ENCODE results near the gene MXRA7. TPM values are rescaled to one million over a fixed set of nuclear protein-coding genes. Genes with fewer than 3 reads are reported as not detected.

Gene MXRA7
- total RNA-seq, 4 donors from 2014 or later = 31.0 to 633 (median 52.5) TPM

DNA sequence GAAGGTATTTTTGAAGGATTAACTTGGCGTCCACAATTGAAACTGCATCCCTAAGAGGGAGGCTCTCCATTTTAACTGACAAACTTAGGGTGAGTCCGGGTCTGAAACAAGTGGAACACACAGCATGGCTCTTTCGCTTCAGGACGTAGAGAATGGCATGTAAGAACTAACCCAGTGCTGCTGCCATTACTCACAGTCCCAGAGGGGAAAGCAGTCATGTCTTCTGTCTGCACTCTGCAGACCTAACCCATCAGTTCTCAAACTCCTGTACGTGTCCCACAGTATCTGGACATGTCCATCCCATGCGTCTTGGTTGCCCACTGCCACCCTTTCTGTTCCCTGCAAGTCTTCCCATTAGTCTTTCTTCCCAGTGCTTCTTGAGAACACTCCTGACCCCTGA lies 67.8 kb downstream of the MXRA7 start:
- WGBS, 2 donors (ENCODE audit: low coverage in 1 of 2) = 34 to 53% methylated on average over 6 of the region's 6 CpGs
- no peaks in the 10 kb centered on the region for H3K9me3 ChIP-seq
- peaks cover 0 to 38% (median 17%) of the 10 kb centered on the region in 4 donors for H3K4me1 ChIP-seq
- no peaks in the 10 kb centered on the region for H3K36me3 ChIP-seq
- TF ChIP-seq EP300 (IDR thresholded peaks at IDR 0.05; ENCODE audit: low read depth) (no peak), POLR2AphosphoS5 (IDR thresholded peaks at IDR 0.05) (no peak), POLR2A (IDR thresholded peaks at IDR 0.05) (no peak)
- TF ChIP-seq, protein P1, sequence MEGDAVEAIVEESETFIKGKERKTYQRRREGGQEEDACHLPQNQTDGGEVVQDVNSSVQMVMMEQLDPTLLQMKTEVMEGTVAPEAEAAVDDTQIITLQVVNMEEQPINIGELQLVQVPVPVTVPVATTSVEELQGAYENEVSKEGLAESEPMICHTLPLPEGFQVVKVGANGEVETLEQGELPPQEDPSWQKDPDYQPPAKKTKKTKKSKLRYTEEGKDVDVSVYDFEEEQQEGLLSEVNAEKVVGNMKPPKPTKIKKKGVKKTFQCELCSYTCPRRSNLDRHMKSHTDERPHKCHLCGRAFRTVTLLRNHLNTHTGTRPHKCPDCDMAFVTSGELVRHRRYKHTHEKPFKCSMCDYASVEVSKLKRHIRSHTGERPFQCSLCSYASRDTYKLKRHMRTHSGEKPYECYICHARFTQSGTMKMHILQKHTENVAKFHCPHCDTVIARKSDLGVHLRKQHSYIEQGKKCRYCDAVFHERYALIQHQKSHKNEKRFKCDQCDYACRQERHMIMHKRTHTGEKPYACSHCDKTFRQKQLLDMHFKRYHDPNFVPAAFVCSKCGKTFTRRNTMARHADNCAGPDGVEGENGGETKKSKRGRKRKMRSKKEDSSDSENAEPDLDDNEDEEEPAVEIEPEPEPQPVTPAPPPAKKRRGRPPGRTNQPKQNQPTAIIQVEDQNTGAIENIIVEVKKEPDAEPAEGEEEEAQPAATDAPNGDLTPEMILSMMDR (IDR thresholded peaks at IDR 0.05) = no peak
- in situ Hi-C loops (cut with MboI; ENCODE audit: low pct_ligation_motif_present in 1 of 4, low pct_unique_long_range_greater_than_20kb in 1 of 4, low sequenced_read_pairs in 3 of 4) = no loop called here
- intact Hi-C loops (cut with DNase I; ENCODE audit: low total_unique reads) = no loop called here
- H3K4me3 ChIP-seq = peak overlapping the region; percentile 7 to 50 (median 48)
- no peak for DNase-seq
- H3K27me3 ChIP-seq = no peaks in the 10 kb centered on the region
- H3K27ac ChIP-seq = peak overlapping the region; percentile 82 to 90 (median 86)

DNA sequence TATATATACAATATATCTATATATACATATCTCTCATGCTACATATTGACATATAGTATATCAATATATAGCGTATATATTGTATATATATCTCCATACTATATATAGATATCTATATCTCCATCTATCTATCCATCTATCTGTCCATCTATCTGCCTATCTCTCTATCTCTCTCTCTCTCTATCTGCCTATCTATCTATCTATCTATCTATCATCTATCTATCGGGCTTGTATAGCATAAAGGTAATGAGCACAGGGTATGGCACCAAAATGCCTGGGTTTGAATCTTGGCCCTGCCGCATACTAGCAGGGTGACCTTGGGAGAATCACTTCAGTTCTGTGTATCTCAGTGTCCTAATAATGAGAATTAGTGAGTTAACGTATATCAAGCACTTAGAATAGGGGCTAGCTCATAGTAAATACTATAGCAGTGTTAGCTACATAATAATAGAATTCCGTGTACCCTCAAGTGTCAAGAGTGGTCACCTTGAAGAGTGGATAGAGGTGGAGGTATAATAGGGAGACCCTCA lies 68.7 kb downstream of the MXRA7 start:
- TF ChIP-seq POLR2A (IDR thresholded peaks at IDR 0.05) = no peak
- TF ChIP-seq EP300 (IDR thresholded peaks at IDR 0.05; ENCODE audit: low read depth) = no peak
- TF ChIP-seq, protein P1 (IDR thresholded peaks at IDR 0.05) = no peak
- no peak for TF ChIP-seq POLR2AphosphoS5 (IDR thresholded peaks at IDR 0.05)
- in situ Hi-C loops (cut with MboI; ENCODE audit: low pct_ligation_motif_present in 1 of 4, low pct_unique_long_range_greater_than_20kb in 1 of 4, low sequenced_read_pairs in 3 of 4) = no loop called here
- peak overlapping the region; percentile 82 to 90 (median 86) for H3K27ac ChIP-seq
- H3K36me3 ChIP-seq = no peaks in the 10 kb centered on the region
- H3K27me3 ChIP-seq = no peaks in the 10 kb centered on the region
- no peaks in the 10 kb centered on the region for H3K9me3 ChIP-seq
- no peak for DNase-seq
- peaks cover 0 to 42% (median 17%) of the 10 kb centered on the region in 4 donors for H3K4me1 ChIP-seq
- intact Hi-C loops (cut with DNase I; ENCODE audit: low total_unique reads) = no loop called here
- 51 to 58% methylated on average over 5 of the region's 5 CpGs for WGBS, 2 donors (ENCODE audit: low coverage in 1 of 2)
- H3K4me3 ChIP-seq = peak overlapping the region in 3 of 4 donors; percentile 47 to 50 (median 48)

DNA sequence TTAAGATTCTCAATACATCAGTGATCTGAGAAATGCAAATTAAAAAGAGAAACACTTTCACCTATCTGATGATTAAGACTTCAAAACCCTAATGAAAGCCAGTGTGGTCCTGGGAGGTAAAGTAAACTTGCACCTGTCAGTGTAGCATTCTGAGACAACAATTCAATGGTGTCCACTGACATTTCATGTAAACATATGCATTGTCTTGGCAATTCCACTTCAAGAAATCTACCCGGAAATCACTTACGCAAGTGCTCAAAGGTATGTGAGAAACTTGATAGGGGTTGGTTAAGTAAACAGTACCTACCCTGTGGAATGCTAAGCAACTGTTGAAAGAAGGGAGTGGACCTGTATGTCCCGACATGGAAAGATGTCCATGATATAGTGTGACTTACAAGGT lies 69.3 kb downstream of the MXRA7 start:
- in situ Hi-C loops (cut with MboI; ENCODE audit: low pct_ligation_motif_present in 1 of 4, low pct_unique_long_range_greater_than_20kb in 1 of 4, low sequenced_read_pairs in 3 of 4) (no loop called here), intact Hi-C loops (cut with DNase I; ENCODE audit: low total_unique reads) (no loop called here)
- Histone ChIP-seq H3K4me3 (peak overlapping the region in 3 of 4 donors; percentile 47 to 50 (median 48)), H3K4me1 (peaks cover 0 to 40% (median 17%) of the 10 kb centered on the region in 4 donors), H3K36me3 (no peaks in the 10 kb centered on the region), H3K27me3 (no peaks in the 10 kb centered on the region), H3K9me3 (no peaks in the 10 kb centered on the region), H3K27ac (peak overlapping the region; percentile 41 to 90 (median 86))
- DNase-seq = no peak
- TF ChIP-seq POLR2A (IDR thresholded peaks at IDR 0.05) = peak; percentile 25
- peak; percentile 51 to 65 (median 64) for TF ChIP-seq POLR2AphosphoS5 (IDR thresholded peaks at IDR 0.05)
- TF ChIP-seq, protein P1 (IDR thresholded peaks at IDR 0.05) = no peak
- TF ChIP-seq EP300 (IDR thresholded peaks at IDR 0.05; ENCODE audit: low read depth) = peak; percentile 42
- 22 to 29% methylated on average over 3 of the region's 3 CpGs for WGBS, 2 donors (ENCODE audit: low coverage in 1 of 2)

DNA sequence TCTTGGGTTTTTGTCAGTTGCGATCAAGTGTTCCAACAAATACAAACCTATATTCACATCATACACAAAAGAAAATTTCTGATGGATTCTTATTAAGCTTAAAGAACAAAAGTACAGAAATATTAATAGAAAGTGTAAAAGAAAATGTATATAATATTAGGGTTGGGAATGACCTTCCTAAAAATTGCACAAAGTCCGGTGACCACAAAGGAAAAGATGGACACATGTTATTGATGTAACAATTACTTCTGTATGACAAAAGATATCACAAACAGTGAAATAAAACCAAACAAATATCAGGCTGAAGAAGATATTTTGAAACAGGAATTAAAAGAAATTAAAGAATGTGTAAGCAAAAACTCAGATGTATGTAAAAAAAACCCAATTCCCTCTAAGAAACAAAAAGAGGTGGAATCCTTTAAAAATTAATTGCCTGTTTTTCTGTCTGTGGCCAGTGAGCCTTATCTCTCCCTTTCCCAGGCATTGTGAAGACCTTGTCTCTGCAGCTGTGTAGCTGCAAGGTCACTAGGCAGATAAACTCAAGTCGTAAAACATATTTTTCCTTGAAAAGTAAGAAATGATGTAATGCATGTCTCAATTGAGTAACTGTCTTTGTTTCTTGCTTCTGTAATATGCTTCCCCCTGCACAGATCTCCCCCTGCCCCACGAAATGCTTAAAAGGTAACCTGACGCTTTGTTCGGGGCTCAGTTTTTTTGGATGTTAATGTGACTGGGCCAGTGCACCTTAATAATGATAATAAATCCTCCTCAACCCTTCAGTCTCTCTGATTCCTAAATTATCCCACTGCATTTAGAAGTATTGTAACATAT lies 70.0 kb downstream of the MXRA7 start:
- Histone ChIP-seq H3K4me1 (peaks cover 0 to 36% (median 16%) of the 10 kb centered on the region in 4 donors), H3K9me3 (no peaks in the 10 kb centered on the region), H3K27ac (peak overlapping the region; percentile 41 to 90 (median 86)), H3K36me3 (no peaks in the 10 kb centered on the region), H3K27me3 (no peaks in the 10 kb centered on the region), H3K4me3 (peak overlapping the region in 3 of 4 donors; percentile 47 to 50 (median 48))
- no peak for TF ChIP-seq EP300 (IDR thresholded peaks at IDR 0.05; ENCODE audit: low read depth)
- no peak for TF ChIP-seq POLR2AphosphoS5 (IDR thresholded peaks at IDR 0.05)
- TF ChIP-seq, protein P1 (IDR thresholded peaks at IDR 0.05) = no peak
- TF ChIP-seq POLR2A (IDR thresholded peaks at IDR 0.05) = no peak
- in situ Hi-C loops (cut with MboI; ENCODE audit: low pct_ligation_motif_present in 1 of 4, low pct_unique_long_range_greater_than_20kb in 1 of 4, low sequenced_read_pairs in 3 of 4) (no loop called here), intact Hi-C loops (cut with DNase I; ENCODE audit: low total_unique reads) (no loop called here)
- DNase-seq = no peak
- 49 to 59% methylated on average over 6 of the region's 6 CpGs for WGBS, 2 donors (ENCODE audit: low coverage in 1 of 2)

Measured in transverse colon (tissue), 4 donors.